Colonic mucosa (tissue), 4 donors: ENCODE measurements around the gene SIPA1L3. TPM values are rescaled to one million over a fixed set of nuclear protein-coding genes. Genes with fewer than 3 reads are reported as not detected.

Experiments used
- DNase-seq: peaks from one replicate; pipeline ENCODE4 v3.0.0-alpha.2; 2020
- H3K27ac ChIP-seq: fragments of 200-600 bp; one replicate; pipeline ENCODE4 v1.8.0; 2021
- H3K27me3 ChIP-seq: fragments of 200-600 bp; one replicate; pipeline ENCODE4 v1.8.0; 2021
- H3K36me3 ChIP-seq: fragments of 200-600 bp; one replicate; pipeline ENCODE4 v1.8.0; 2021
- H3K4me1 ChIP-seq: fragments of 200-600 bp; one replicate; pipeline ENCODE4 v1.8.0; 2021; ENCODE audit warnings: mild to moderate bottlenecking
- H3K4me3 ChIP-seq: fragments of 200-600 bp; one replicate; pipeline ENCODE4 v1.8.0; 2021
- H3K9ac ChIP-seq, 2 donors: one replicate each; pipeline ENCODE4 v1.7.0; 2013; ENCODE audit warnings: control low read depth in 2 of 2, low read depth in 2 of 2, low read length in 2 of 2
- H3K9me3 ChIP-seq: fragments of 200-600 bp; one replicate; pipeline ENCODE4 v1.8.0; 2021
- intact Hi-C: fragments of 100-400 bp; cut with DNase I; formaldehyde crosslinking; loops from one replicate; pipeline ENCODE4 v1.14.1; 2022
- total RNA-seq, 2 donors: library from RNA; stranded (reverse); fragmentation: NEBNext Ultra II Directional in 1 of 2; extraction: Animal tissue kit (Norgen Biotek cat#: 25700) in 1 of 2; gene quantifications; one replicate each; pipeline ENCODE4 v1.2.1, GENCODE V29; 2021
- TF ChIP-seq, protein P1 (sequence below): fragments of 200-600 bp; IDR thresholded peaks from one replicate; pipeline ENCODE4 v1.8.0; 2022; ENCODE audit warnings: antibody characterized with exemption, mild to moderate bottlenecking
- donor health status: healthy.
- donor health status: DM: no; HTN: no; CAD: no.
- donor health status: DM: no; HTN: no; CAD: no.

SIPA1L3 gene
- total RNA-seq, 2 donors from 2014 or later = 98.6 to 113 TPM

GRCh38 chr19:37988758-37989635, 82.0 kb downstream of the SIPA1L3 start:
- Histone ChIP-seq H3K4me3 (no peak overlapping the region), H3K27ac (no peak overlapping the region), H3K36me3 (no peaks in the 10 kb centered on the region), H3K27me3 (no peaks in the 10 kb centered on the region), H3K9ac (no peak overlapping the region), H3K4me1 (peaks cover 9% of the 10 kb centered on the region), H3K9me3 (no peaks in the 10 kb centered on the region)
- intact Hi-C loops = loop anchor here (10.0 kb wide), 1 partner anchor 84 kb away; the partner anchor contains the start of genes SIPA1L3 and WDR87
- no peak for DNase-seq
- TF ChIP-seq, protein P1, sequence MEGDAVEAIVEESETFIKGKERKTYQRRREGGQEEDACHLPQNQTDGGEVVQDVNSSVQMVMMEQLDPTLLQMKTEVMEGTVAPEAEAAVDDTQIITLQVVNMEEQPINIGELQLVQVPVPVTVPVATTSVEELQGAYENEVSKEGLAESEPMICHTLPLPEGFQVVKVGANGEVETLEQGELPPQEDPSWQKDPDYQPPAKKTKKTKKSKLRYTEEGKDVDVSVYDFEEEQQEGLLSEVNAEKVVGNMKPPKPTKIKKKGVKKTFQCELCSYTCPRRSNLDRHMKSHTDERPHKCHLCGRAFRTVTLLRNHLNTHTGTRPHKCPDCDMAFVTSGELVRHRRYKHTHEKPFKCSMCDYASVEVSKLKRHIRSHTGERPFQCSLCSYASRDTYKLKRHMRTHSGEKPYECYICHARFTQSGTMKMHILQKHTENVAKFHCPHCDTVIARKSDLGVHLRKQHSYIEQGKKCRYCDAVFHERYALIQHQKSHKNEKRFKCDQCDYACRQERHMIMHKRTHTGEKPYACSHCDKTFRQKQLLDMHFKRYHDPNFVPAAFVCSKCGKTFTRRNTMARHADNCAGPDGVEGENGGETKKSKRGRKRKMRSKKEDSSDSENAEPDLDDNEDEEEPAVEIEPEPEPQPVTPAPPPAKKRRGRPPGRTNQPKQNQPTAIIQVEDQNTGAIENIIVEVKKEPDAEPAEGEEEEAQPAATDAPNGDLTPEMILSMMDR = no peak

DNA sequence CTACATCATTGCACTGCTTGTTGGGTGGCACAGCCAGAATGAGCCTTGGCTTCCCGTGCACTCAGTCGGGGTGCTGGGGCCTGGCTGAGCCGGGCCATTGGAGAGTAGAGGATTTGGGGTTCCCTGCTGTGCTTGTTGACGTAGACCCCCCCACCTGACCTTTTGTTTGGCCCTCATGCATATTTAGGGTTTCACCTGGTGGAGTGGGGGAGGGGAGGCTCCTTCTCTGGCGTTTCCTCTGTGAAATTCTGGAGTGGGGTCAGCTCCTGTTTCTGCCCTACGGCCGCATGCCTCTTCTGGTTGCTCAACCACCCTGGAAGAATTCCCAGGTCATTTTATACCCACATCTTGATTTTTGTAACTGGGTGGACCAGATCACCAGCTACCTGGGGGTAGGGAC, 82.8 kb downstream of the SIPA1L3 start:
- Histone ChIP-seq H3K36me3 (no peaks in the 10 kb centered on the region), H3K27me3 (no peaks in the 10 kb centered on the region), H3K9ac (no peak overlapping the region), H3K4me1 (peaks cover 9% of the 10 kb centered on the region), H3K9me3 (no peaks in the 10 kb centered on the region), H3K4me3 (no peak overlapping the region), H3K27ac (no peak overlapping the region)
- intact Hi-C loops = loop anchor here (10.0 kb wide), 1 partner anchor 85 kb away; the partner anchor contains the start of genes SIPA1L3 and WDR87
- TF ChIP-seq, protein P1 = no peak
- DNase-seq = no peak

GRCh38 chr19:37990362-37990761, 83.4 kb downstream of the SIPA1L3 start:
- Histone ChIP-seq H3K4me3 (no peak overlapping the region), H3K9me3 (no peaks in the 10 kb centered on the region), H3K27ac (no peak overlapping the region), H3K36me3 (no peaks in the 10 kb centered on the region), H3K9ac (no peak overlapping the region), H3K27me3 (no peaks in the 10 kb centered on the region), H3K4me1 (peaks cover 9% of the 10 kb centered on the region)
- TF ChIP-seq, protein P1 = no peak
- no peak for DNase-seq
- intact Hi-C loops = no loop called here

- H3K4me1 ChIP-seq = peaks cover 9% of the 10 kb centered on the region
- no peaks in the 10 kb centered on the region for H3K27me3 ChIP-seq
- no peaks in the 10 kb centered on the region for H3K36me3 ChIP-seq
- no peak overlapping the region for H3K9ac ChIP-seq
- H3K4me3 ChIP-seq = no peak overlapping the region
- H3K9me3 ChIP-seq = no peaks in the 10 kb centered on the region
- TF ChIP-seq, protein P1 = no peak
- intact Hi-C loops = no loop called here
- H3K27ac ChIP-seq = no peak overlapping the region
- DNase-seq = no peak
Measured at GRCh38 chr19:37991176-37991835, 84.3 kb downstream of the SIPA1L3 start.

DNA sequence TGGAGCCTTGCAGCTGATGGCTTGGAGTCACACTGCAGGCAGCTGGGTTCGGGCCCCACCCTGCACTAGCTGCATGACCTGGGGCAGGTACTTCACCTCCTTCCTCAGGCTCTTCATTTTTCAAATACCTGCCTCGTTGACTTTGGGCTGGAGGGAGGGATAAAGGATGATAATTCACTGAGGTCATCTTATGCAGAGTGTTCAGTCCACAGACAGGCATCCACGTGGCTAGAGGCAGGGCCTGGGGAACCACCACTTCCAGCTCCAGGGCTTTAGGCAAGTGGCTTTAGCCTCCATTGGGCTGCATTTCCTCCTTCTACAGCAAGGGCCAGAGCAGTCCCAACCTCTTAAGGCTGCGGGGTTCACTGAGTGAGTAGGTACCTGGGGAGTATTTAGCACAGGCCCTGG, 84.8 kb downstream of the SIPA1L3 start:
- H3K9ac ChIP-seq = no peak overlapping the region
- TF ChIP-seq, protein P1 = no peak
- no peak overlapping the region for H3K4me3 ChIP-seq
- intact Hi-C loops = no loop called here
- no peak overlapping the region for H3K27ac ChIP-seq
- DNase-seq = no peak
- peaks cover 9% of the 10 kb centered on the region for H3K4me1 ChIP-seq
- H3K27me3 ChIP-seq = no peaks in the 10 kb centered on the region
- no peaks in the 10 kb centered on the region for H3K36me3 ChIP-seq
- H3K9me3 ChIP-seq = no peaks in the 10 kb centered on the region
